HepG2 (cell line): ENCODE results near the gene TMEM50B. TPM values are rescaled to one million over a fixed set of nuclear protein-coding genes. Genes with fewer than 3 reads are reported as not detected.

Experiments used
- ATAC-seq: fragments of 200-7000 bp; cut with Tn5 transposase; 3 replicates; pipeline ENCODE4 v1.9.1; 2020; ENCODE audit warnings: mild to moderate bottlenecking, moderate library complexity
- BruUV-seq: library from RNA; stranded (reverse); fragments of 400-500 nt; replicated peaks from 2 replicates; lab custom pipeline; 2021; lab: Mats Ljungman, UMichigan
- CTCF ChIA-PET: fragments of 300-600 bp; formaldehyde crosslinking; extraction: SDS; loops from one replicate; lab custom pipeline; 2021; ENCODE audit warnings: low total read pairs, inconsistent platforms, low intra/inter-chr PET ratio; lab: Yijun Ruan, JAX
- POLR2A ChIA-PET: fragments of 350-600 bp; sonication (Branson Sonifier 250); formaldehyde crosslinking; loops from one replicate; lab custom pipeline; 2020; ENCODE audit warnings: antibody characterized with exemption, inconsistent platforms; lab: Yijun Ruan, JAX
- DNase-seq: peaks from one replicate; pipeline ENCODE4 v3.0.0-alpha.2; 2015; ENCODE audit warnings: low spot score
- FAIRE-seq: peaks from 3 replicates; lab custom pipeline; 2011; peaks lifted over from hg19 to GRCh38; lab: Jason Lieb, UNC
- H2AFZ ChIP-seq: one replicate; pipeline ENCODE4 v1.6.1; 2011; ENCODE audit warnings: low read length, inconsistent platforms
- H3K27ac ChIP-seq: fragments of 300-600 bp; 3 replicates; pipeline ENCODE4 v1.8.0; 2011; ENCODE audit warnings: mixed run types, mild to moderate bottlenecking, mixed read lengths, low read length, inconsistent platforms; ENCODE audit not compliant: insufficient read depth; ENCODE audit errors: extremely low read length
- H3K27me3 ChIP-seq, 2 experiments: fragments of 200-600 bp in 1 of 2; 2 replicates in 1 of 2; 3 replicates in 1 of 2; pipeline versions ENCODE4 v1.6.0 to v1.8.0; 2011; ENCODE audit warnings: low read length in 2 of 2, mild to moderate bottlenecking in 2 of 2, moderate library complexity in 2 of 2, inconsistent platforms in 1 of 2; ENCODE audit not compliant: insufficient read depth in 2 of 2, control insufficient read depth in 1 of 2
- H3K36me3 ChIP-seq, 2 experiments: fragments of 200-600 bp in 1 of 2; replicated peaks in 1 of 2; 2 replicates in 1 of 2; 3 replicates in 1 of 2; pipeline versions ENCODE4 v1.5.1 to v1.8.0; 2011; ENCODE audit warnings: low read length in 2 of 2, inconsistent platforms in 1 of 2; ENCODE audit not compliant: insufficient read depth in 2 of 2, control insufficient read depth in 1 of 2
- H3K4me1 ChIP-seq: 2 replicates; pipeline ENCODE4 v1.5.1; 2012; ENCODE audit warnings: low read length, inconsistent platforms; ENCODE audit not compliant: insufficient read depth
- H3K4me2 ChIP-seq: 2 replicates; pipeline ENCODE4 v1.6.0; 2011; ENCODE audit warnings: low read depth, low read length, inconsistent platforms
- H3K4me3 ChIP-seq, 3 experiments: fragments of 200-600 bp in 1 of 3; sonication (generic), shearing (Covaris generic) in 1 of 3; replicated peaks in 1 of 3; 2 replicates each; pipeline ENCODE4 v1.5.1; 2011 to 2016; ENCODE audit warnings: low read length in 3 of 3, inconsistent platforms in 2 of 3, low read depth in 2 of 3, mild to moderate bottlenecking in 2 of 3, control low read depth in 1 of 3, mixed read lengths in 1 of 3; ENCODE audit not compliant: insufficient read depth in 1 of 3
- H3K79me2 ChIP-seq: one replicate; pipeline ENCODE4 v1.6.1; 2011; ENCODE audit warnings: low read length, inconsistent platforms; ENCODE audit not compliant: insufficient read depth
- H3K9ac ChIP-seq: 2 replicates; pipeline ENCODE4 v1.6.0; 2011; ENCODE audit warnings: mild to moderate bottlenecking, low read depth, low read length, inconsistent platforms; ENCODE audit not compliant: insufficient read depth
- H3K9me3 ChIP-seq: 2 replicates; pipeline ENCODE4 v1.5.1; 2012; ENCODE audit warnings: mild to moderate bottlenecking, low read length
- H4K20me1 ChIP-seq: 2 replicates; pipeline ENCODE4 v1.6.0; 2011; ENCODE audit warnings: inconsistent platforms, mild to moderate bottlenecking, low read length, moderate library complexity; ENCODE audit not compliant: insufficient read depth
- ARNT2 ChIP-seq: sonication (generic); formaldehyde crosslinking; IDR thresholded peaks from 2 replicates; pipeline ENCODE4 v1.8.0; 2022; ENCODE audit warnings: mild to moderate bottlenecking, low read depth, missing genetic modification reagents, moderate library complexity
- CEBPB ChIP-seq: IDR thresholded peaks from 2 replicates; pipeline ENCODE4 v1.6.1; 2011; ENCODE audit warnings: low read depth, low read length, improper control_type of control experiment, borderline replicate concordance
- MATR3 ChIP-seq: sonication (generic); formaldehyde crosslinking; IDR thresholded peaks from 2 replicates; pipeline ENCODE4 v1.4.0; 2020; ENCODE audit warnings: missing genetic modification reagents
- MYNN ChIP-seq: sonication (generic); formaldehyde crosslinking; IDR thresholded peaks from 2 replicates; pipeline ENCODE4 v1.4.0; 2020; ENCODE audit warnings: mild to moderate bottlenecking, low read depth, missing genetic modification reagents
- SRSF4 ChIP-seq: fragments of 200-400 bp; formaldehyde crosslinking; IDR thresholded peaks from one replicate; pipeline ENCODE4 v1.6.1; 2018; ENCODE audit warnings: mild to moderate bottlenecking, low read depth, low read length, moderate library complexity; ENCODE audit not compliant: poor library complexity, severe bottlenecking
- TMF1 ChIP-seq: sonication (generic); formaldehyde crosslinking; IDR thresholded peaks from 2 replicates; pipeline ENCODE4 v1.8.1; 2022; ENCODE audit warnings: low read depth, missing genetic modification reagents
- ZMYM4 ChIP-seq: sonication (generic); formaldehyde crosslinking; IDR thresholded peaks from 2 replicates; pipeline ENCODE4 v1.8.1; 2023; ENCODE audit warnings: mild to moderate bottlenecking, missing genetic modification reagents
- ZNF430 ChIP-seq: sonication (generic); formaldehyde crosslinking; IDR thresholded peaks from 2 replicates; pipeline ENCODE4 v1.9.0; 2021; ENCODE audit warnings: mild to moderate bottlenecking, missing genetic modification reagents
- ZNF644 ChIP-seq: IDR thresholded peaks from 2 replicates; pipeline ENCODE4 v1.6.1; 2016; ENCODE audit warnings: low read depth
- ZNF792 ChIP-seq: IDR thresholded peaks from 2 replicates; pipeline ENCODE4 v1.6.1; 2016
- WGBS: methylation state at CpG from one replicate; pipeline ENCODE4 v1.1.6; 2017; ENCODE audit warnings: low lambda C conversion rate; 5-methylcytosine and 5-hydroxymethylcytosine counted together
- in situ Hi-C: cut with HindIII; loops from 2 replicates; pipeline ENCODE4 v1.10.0; 2017; ENCODE audit warnings: low pct_unique_long_range_greater_than_20kb; ENCODE audit not compliant: extremely low pct_ligation_motif_present
- intact Hi-C: fragments of 100-400 bp; cut with micrococcal nuclease; formaldehyde crosslinking; loops from one replicate; pipeline ENCODE4 v1.10.0; 2022; ENCODE audit not compliant: unreplicated experiment
- polyA plus RNA-seq, 8 experiments: library from polyadenylated mRNA; depleted of rRNA in 3 of 8; stranded (reverse) in 7 of 8; unstranded in 1 of 8; fragments of >200 nt; fragmentation: Illumina TruSeq in 4 of 8; extraction: Trizol in 4 of 8; gene quantifications; 2 replicates each; pipeline versions ENCODE4 v1.2.1 to v1.2.3, GENCODE V29; 2011 to 2016; ENCODE audit warnings: low read depth in 4 of 8, missing spikeins in 1 of 8, mixed read lengths in 1 of 8; ENCODE audit not compliant: insufficient read depth in 1 of 8
- total RNA-seq, 5 experiments: library from RNA; depleted of rRNA; stranded (reverse); fragments of >200 nt; fragmentation: Illumina TruSeq; extraction: Trizol; gene quantifications; 2 replicates each; pipeline ENCODE4 v1.2.3, GENCODE V29; 2016; ENCODE audit warnings: low read depth in 1 of 5
- TF ChIP-seq, protein P1 (sequence below): sonication (generic); formaldehyde crosslinking; IDR thresholded peaks from 2 replicates; pipeline ENCODE4 v1.5.1; 2020; ENCODE audit warnings: missing genetic modification reagents, mild to moderate bottlenecking, borderline replicate concordance

TMEM50B gene
- total and polyA plus RNA-seq, 2 of the 13 experiments (the other 11 are each of a cell fraction or from before 2014, with no cell fraction given): 29.9 to 46.3 TPM

DNA sequence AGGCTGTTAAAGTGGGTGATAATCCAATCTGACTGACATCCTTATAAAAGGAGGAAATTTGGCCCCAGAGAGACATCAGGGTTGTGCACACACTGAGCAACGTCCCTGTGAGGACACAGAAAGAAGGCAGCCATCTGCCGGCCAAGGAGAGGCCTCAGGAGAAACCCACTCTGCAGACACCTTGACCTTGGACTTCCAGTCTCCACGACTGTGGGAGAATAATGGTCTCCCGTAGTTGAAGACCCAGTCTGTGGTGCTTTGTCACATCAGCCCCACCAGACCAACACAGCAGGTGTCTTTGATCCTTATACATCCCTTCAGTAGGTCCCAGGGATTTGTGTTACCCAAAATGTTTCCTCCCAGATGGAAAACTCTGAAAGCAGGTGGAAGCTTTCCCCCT, 16.0 kb upstream of the TMEM50B start:
- intact Hi-C loops (no loop called here), in situ Hi-C loops (no loop called here)
- H3K9me3 ChIP-seq: no peaks in the 10 kb centered on the region
- no peaks in the 10 kb centered on the region for H4K20me1 ChIP-seq
- 13% methylated on average over 3 of the region's 4 CpGs for WGBS
- peak overlapping the region; percentile 58; the same call in 1 of the 2 replicates for H3K4me2 ChIP-seq
- ATAC-seq: no peak
- BruUV-seq: no TSS peak
- H3K4me3 ChIP-seq: peak overlapping the region in 1 of 3 experiments; percentile 23; a peak in 1 of 6 replicates
- no peak for TF ChIP-seq TMF1
- TF ChIP-seq CEBPB: no peak
- no peak for TF ChIP-seq ARNT2 (CRISPR knock-in tag)
- no peak for TF ChIP-seq ZMYM4 (CRISPR knock-in tag)
- no peak for TF ChIP-seq MYNN (CRISPR knock-in tag)
- no peak for TF ChIP-seq ZNF792 (CRISPR knock-in tag)
- no peak for TF ChIP-seq MATR3 (CRISPR knock-in tag)
- no peak for TF ChIP-seq SRSF4
- no peak for TF ChIP-seq ZNF644 (CRISPR knock-in tag)
- TF ChIP-seq ZNF430: no peak
- TF ChIP-seq, protein P1, sequence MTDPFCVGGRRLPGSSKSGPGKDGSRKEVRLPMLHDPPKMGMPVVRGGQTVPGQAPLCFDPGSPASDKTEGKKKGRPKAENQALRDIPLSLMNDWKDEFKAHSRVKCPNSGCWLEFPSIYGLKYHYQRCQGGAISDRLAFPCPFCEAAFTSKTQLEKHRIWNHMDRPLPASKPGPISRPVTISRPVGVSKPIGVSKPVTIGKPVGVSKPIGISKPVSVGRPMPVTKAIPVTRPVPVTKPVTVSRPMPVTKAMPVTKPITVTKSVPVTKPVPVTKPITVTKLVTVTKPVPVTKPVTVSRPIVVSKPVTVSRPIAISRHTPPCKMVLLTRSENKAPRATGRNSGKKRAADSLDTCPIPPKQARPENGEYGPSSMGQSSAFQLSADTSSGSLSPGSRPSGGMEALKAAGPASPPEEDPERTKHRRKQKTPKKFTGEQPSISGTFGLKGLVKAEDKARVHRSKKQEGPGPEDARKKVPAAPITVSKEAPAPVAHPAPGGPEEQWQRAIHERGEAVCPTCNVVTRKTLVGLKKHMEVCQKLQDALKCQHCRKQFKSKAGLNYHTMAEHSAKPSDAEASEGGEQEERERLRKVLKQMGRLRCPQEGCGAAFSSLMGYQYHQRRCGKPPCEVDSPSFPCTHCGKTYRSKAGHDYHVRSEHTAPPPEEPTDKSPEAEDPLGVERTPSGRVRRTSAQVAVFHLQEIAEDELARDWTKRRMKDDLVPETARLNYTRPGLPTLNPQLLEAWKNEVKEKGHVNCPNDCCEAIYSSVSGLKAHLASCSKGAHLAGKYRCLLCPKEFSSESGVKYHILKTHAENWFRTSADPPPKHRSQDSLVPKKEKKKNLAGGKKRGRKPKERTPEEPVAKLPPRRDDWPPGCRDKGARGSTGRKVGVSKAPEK (CRISPR knock-in tag): no peak
- FAIRE-seq: no peak
- no peaks in the 10 kb centered on the region for H3K36me3 ChIP-seq
- POLR2A ChIA-PET: interaction anchor here (1.1 to 2.3 kb wide), 2 partner anchors 16 to 171 kb away, joined by 3 to 13 read pairs; partner anchors contain the start of genes IFNAR1 and TMEM50B
- no peak overlapping the region for H3K9ac ChIP-seq
- peaks cover 27% of the 10 kb centered on the region for H3K4me1 ChIP-seq
- no peak for DNase-seq
- H3K27me3 ChIP-seq: no peaks in the 10 kb centered on the region; a peak in 1 of 5 replicates
- no peak overlapping the region for H3K27ac ChIP-seq
- H3K79me2 ChIP-seq: no peaks in the 10 kb centered on the region
- no peak overlapping the region for H2AFZ ChIP-seq
- CTCF ChIA-PET: no interaction called here
